Stomach (tissue), 9 donors: ENCODE measurements around the gene ARRDC5. TPM values are rescaled to one million over a fixed set of nuclear protein-coding genes. Genes with fewer than 3 reads are reported as not detected.
A peak's percentile ranks its signal among the peaks of the same experiment; 100 is the strongest.

ENCODE experiments used
- DNase-seq, 2 donors: peaks; one replicate each; pipeline versions ENCODE4 v3.0.0 to v3.0.0-alpha.2; 2013 to 2019
- H3K27ac ChIP-seq, 5 donors: fragments of 200-600 bp in 4 of 5; sonication (generic) in 4 of 5; one replicate each; pipeline ENCODE4 v1.5.1; 2013 to 2019; ENCODE audit warnings: mild to moderate bottlenecking in 1 of 5, moderate library complexity in 1 of 5
- H3K27me3 ChIP-seq, 3 donors: fragments of 200-600 bp; sonication (generic); one replicate each; pipeline ENCODE4 v1.5.1; 2017 to 2019; ENCODE audit warnings: mixed run types in 1 of 3
- H3K36me3 ChIP-seq, 4 donors: fragments of 200-600 bp; sonication (generic); 1 replicate in 3 of 4; 2 replicates in 1 of 4; pipeline ENCODE4 v1.5.1; 2016 to 2019
- H3K4me1 ChIP-seq, 4 donors: fragments of 200-600 bp; sonication (generic); one replicate each; pipeline ENCODE4 v1.5.1; 2016 to 2019
- H3K4me3 ChIP-seq, 4 donors: fragments of 200-600 bp; sonication (generic) in 3 of 4; one replicate each; pipeline ENCODE4 v1.5.1; 2016 to 2019; ENCODE audit warnings: mild to moderate bottlenecking in 1 of 4
- H3K9me3 ChIP-seq, 4 donors: fragments of 200-600 bp; sonication (generic); one replicate each; pipeline ENCODE4 v1.5.1; 2016 to 2019
- EP300 ChIP-seq: sonication (generic); formaldehyde crosslinking; IDR thresholded peaks from one replicate; pipeline ENCODE4 v1.6.1; 2017; ENCODE audit warnings: antibody characterized with exemption
- POLR2A ChIP-seq, 4 donors: fragments of 450-650 bp; IDR thresholded peaks; one replicate each; pipeline ENCODE4 v1.6.1; 2016; ENCODE audit warnings: antibody characterized with exemption in 4 of 4, control low read depth in 2 of 4, mild to moderate bottlenecking in 1 of 4, moderate library complexity in 1 of 4
- POLR2AphosphoS5 ChIP-seq, 3 donors: sonication (generic); formaldehyde crosslinking; IDR thresholded peaks; one replicate each; pipeline ENCODE4 v1.6.1; 2016; ENCODE audit warnings: antibody characterized with exemption in 3 of 3
- WGBS, 5 donors: extraction: QIAGEN DNeasy Blood & Tissue Kit in 3 of 5; methylation state at CpG; one replicate each; pipeline versions ENCODE4 v1.1.5 to v1.1.7; 2013 to 2018; 5-methylcytosine and 5-hydroxymethylcytosine counted together
- intact Hi-C: fragments of 100-400 bp; cut with DNase I; formaldehyde crosslinking; loops from one replicate; pipeline ENCODE4 v1.15.1; 2023; ENCODE audit warnings: low total_unique reads
- polyA plus RNA-seq, 3 donors: library from polyadenylated mRNA; stranded (reverse); fragments of 200-250 nt; gene quantifications; one replicate each; pipeline ENCODE4 v1.2.3, GENCODE V29; 2013
- total RNA-seq, 5 donors: library from RNA; depleted of rRNA; stranded (reverse); fragments of >200 nt; gene quantifications; one replicate each; pipeline versions ENCODE4 v1.1.0 to v1.2.3, GENCODE V29; 2014 to 2016
- TF ChIP-seq, protein P1 (sequence below), 7 experiments: fragments of 450-650 bp in 4 of 7; fragments of 200-600 bp in 3 of 7; sonication (generic) in 3 of 7; IDR thresholded peaks; one replicate each; pipeline ENCODE4 v1.5.1; 2016 to 2019; ENCODE audit warnings: antibody characterized with exemption in 7 of 7, control low read depth in 2 of 7, mild to moderate bottlenecking in 1 of 7
- donor health status: healthy with polysubstance abuse.
- donor health status: Bipolar disorder and iron deficiency.
- donor health status: healthy.

Gene ARRDC5
- total and polyA plus RNA-seq, 8 donors, result 0.20 to 0.73 TPM; not detected in 6

DNA sequence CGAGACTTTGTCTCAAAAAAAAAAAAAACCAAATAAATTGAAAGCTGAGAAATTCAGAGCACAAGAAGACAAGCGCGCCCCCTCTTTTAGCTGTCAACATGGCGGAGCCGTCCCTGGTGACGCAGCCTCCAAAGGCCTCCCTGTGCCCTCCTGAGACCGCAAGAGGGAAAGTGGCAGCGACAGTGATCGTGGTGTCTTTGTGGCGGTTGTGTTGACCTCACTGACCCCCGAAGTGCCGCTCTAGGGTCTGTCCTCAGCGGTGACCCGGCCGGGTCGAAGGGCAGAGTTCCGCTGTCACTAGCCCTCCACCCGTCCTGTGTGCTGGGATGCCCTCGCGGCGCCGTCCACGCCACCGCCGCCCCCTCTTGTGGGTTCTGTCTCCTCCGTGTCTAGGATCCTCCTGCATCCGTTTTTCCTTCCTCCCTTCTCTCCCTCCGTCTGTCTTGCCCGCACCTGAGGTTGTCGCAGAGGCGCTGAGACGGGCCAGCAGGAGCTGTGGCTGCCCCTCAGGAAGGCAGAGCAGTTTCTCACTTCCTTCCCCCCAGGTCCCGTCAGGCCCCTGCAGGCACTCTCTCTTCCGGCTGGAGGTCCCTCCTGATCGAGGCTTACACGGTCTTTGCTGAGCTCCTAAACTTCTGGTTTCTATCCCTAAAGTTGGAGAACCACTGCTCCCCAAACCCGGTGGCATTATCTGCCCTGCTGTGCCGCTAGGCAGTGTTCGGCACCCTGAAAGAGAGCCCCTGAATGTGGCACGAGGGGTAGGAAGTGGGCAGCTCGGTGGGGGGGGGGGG, 13.8 kb upstream of the ARRDC5 start:
- 67 to 80% (median 78%) methylated on average over 36 to 41 of the region's 41 CpGs for WGBS, 5 donors
- H3K27me3 ChIP-seq, result no peaks in the 10 kb centered on the region
- peak overlapping the region; percentile 8 to 38 (median 36) for H3K4me3 ChIP-seq
- intact Hi-C loops, result no loop called here
- H3K9me3 ChIP-seq, result no peaks in the 10 kb centered on the region
- peaks cover 2 to 36% (median 15%) of the 10 kb centered on the region in 4 donors for H3K4me1 ChIP-seq
- peak overlapping the region; percentile 16 to 80 (median 34) for H3K27ac ChIP-seq
- H3K36me3 ChIP-seq, result no peaks in the 10 kb centered on the region
- peak in 1 of 2 donors; percentile 31 for DNase-seq
- TF ChIP-seq EP300, result no peak

DNA sequence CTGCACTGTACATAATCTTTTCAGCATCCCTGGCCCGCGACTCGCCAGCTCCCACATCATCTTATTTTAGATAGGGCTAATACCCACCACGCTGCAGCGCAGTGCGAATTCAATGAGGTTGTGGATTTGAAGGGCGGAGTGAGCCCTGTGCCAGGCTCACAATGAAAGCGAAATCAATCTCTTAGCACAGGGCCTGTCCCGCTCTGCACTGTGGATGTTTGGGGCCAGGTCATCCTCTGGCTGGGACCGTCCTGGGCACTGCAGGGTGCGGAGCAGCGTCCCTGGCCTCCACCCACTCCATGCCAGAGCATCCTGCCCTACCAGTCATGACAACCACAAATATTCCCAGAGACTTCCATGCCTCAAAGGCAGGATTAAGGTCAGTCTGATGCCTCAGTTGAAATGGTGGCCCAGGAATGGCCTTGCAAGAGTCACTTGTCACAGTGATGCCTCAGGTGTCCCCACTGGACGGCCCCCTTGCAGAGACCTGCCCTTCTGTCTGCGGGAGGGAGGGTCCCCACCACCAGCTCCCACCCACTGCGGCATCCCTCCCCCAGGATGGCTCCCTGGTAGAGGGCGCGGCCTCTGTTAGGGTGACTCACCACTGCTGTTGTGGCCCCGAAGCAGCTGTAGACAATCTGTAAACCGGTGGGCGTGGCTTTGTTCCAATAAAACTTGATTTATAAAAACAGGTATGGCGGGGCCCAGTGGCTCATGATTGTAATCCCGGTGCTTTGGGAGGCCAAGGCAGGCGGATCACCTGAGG, 12.2 kb upstream of the ARRDC5 start:
- H3K4me1 ChIP-seq, result peaks cover 15 to 49% (median 28%) of the 10 kb centered on the region in 4 donors
- no peaks in the 10 kb centered on the region for H3K27me3 ChIP-seq
- H3K36me3 ChIP-seq, result no peaks in the 10 kb centered on the region
- WGBS, 5 donors, result 60 to 75% (median 72%) methylated on average over 21 to 23 of the region's 23 CpGs
- DNase-seq, result peak; percentile 57 to 66
- peak overlapping the region in 3 of 5 donors; percentile 34 to 80 (median 42) for H3K27ac ChIP-seq
- H3K9me3 ChIP-seq, result no peaks in the 10 kb centered on the region
- H3K4me3 ChIP-seq, result peak overlapping the region in 3 of 4 donors; percentile 33 to 38 (median 38)
- intact Hi-C loops, result loop anchor here (5.0 kb wide), 1 partner anchor 43 kb away; no protein-coding TSS in a partner anchor
- TF ChIP-seq, protein P1, sequence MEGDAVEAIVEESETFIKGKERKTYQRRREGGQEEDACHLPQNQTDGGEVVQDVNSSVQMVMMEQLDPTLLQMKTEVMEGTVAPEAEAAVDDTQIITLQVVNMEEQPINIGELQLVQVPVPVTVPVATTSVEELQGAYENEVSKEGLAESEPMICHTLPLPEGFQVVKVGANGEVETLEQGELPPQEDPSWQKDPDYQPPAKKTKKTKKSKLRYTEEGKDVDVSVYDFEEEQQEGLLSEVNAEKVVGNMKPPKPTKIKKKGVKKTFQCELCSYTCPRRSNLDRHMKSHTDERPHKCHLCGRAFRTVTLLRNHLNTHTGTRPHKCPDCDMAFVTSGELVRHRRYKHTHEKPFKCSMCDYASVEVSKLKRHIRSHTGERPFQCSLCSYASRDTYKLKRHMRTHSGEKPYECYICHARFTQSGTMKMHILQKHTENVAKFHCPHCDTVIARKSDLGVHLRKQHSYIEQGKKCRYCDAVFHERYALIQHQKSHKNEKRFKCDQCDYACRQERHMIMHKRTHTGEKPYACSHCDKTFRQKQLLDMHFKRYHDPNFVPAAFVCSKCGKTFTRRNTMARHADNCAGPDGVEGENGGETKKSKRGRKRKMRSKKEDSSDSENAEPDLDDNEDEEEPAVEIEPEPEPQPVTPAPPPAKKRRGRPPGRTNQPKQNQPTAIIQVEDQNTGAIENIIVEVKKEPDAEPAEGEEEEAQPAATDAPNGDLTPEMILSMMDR (IDR thresholded peaks at IDR 0.05), result no peak
- no peak for TF ChIP-seq POLR2AphosphoS5 (IDR thresholded peaks at IDR 0.05)
- no peak for TF ChIP-seq POLR2A (IDR thresholded peaks at IDR 0.05)
- no peak for TF ChIP-seq EP300

DNA sequence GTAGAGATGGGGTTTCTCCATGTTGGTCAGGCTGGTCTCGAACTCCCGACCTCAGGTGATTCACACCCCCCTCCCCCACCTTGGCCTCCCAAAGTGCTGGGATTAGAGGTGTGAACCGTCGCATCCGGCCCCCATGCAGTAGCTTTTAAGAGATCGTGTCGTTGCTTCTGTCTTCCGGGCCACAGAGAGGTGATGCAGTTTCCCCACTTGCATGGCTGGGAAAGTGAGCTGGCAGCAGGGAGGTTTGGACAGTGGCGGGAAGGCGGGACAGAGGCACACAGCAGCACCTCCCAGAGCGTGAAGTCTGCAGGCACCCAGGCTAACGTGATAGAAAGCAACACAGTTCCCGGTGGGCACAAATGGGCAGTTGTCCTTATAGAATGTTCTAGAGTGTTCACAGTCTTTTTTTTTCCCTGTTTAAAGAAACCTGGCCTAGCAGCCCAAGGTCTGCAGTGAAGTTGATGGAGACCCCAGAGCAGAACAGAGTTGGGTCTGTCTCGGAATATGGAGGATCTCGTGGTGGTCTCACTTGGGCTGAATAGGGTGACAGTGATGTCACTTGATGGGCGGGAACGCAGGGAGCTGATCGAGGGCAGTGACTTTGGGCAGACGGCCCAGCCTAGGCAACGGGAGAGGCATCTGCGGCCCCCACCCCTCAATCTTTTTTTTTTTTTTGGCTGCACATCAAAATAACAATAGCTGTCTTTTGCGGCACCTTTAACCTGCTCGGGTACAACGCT, 11.5 kb upstream of the ARRDC5 start:
- TF ChIP-seq POLR2AphosphoS5 (IDR thresholded peaks at IDR 0.05) (no peak), EP300 (no peak), POLR2A (IDR thresholded peaks at IDR 0.05) (no peak)
- TF ChIP-seq, protein P1 (IDR thresholded peaks at IDR 0.05), result no peak
- intact Hi-C loops, result loop anchor here (5.0 kb wide), 1 partner anchor 42 kb away; no protein-coding TSS in a partner anchor
- Histone ChIP-seq H3K4me3 (peak overlapping the region in 3 of 4 donors; percentile 33 to 38 (median 38)), H3K36me3 (no peaks in the 10 kb centered on the region), H3K27ac (peak overlapping the region in 2 of 5 donors; percentile 42 to 80), H3K9me3 (no peaks in the 10 kb centered on the region), H3K4me1 (peaks cover 19 to 55% (median 35%) of the 10 kb centered on the region in 4 donors), H3K27me3 (peaks cover 0 to 4% (median 3%) of the 10 kb centered on the region in 3 donors)
- no peak for DNase-seq
- 75 to 80% (median 79%) methylated on average over 24 of the region's 24 CpGs for WGBS, 5 donors

DNA sequence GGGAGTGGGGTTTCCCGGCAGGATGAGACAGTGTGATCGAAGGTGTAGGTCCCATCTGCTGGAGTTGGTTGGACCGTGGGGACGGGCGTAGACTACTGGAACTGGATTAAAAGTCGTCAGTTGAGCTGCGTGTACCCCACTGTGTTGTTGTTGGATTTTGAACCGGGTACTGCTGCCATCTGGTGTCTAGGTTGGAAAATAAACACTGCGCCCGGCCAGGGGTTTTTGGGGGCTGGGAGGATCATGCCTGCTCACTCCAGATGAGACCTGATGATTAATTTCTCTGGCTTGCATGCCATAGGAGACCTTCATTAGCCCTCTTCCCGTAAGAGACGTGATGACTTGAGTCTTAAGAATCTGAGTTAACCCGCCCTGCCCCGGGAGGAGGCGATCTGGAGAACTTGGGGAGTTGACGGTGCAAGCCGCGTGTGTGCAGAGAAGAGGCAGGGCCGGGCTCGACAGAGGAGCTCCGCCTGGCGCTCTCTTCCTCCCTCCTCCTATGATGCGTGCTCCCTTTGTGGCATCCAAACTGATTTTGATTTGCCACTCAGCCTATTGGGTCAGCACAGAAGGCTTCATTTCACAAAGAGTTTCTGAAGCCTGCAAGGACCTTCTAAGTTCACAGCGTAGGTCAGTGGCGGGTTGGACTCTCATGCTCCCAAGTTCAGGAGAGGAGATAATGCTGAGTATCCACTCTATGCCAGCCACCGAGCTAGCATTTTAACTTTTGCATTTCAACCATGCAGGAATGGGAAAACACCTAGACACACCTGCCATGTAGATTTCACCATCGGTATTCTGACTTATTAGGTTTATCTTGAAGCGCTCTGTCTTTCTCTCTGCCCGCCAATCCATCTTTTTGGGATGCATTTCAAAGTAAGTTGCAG, 9.3 kb upstream of the ARRDC5 start:
- Histone ChIP-seq H3K27me3 (peaks cover 0 to 15% (median 10%) of the 10 kb centered on the region in 3 donors), H3K4me1 (peaks cover 24 to 65% (median 42%) of the 10 kb centered on the region in 4 donors), H3K9me3 (no peaks in the 10 kb centered on the region), H3K27ac (peak overlapping the region in 4 of 5 donors; percentile 35 to 71 (median 50)), H3K4me3 (peak overlapping the region; percentile 6 to 82 (median 73)), H3K36me3 (no peaks in the 10 kb centered on the region)
- intact Hi-C loops, result loop anchor here (2.0 to 5.0 kb wide), 2 partner anchors 40 to 101 kb away; no protein-coding TSS in a partner anchor
- DNase-seq, result peak; percentile 52 to 86
- TF ChIP-seq, protein P1 (IDR thresholded peaks at IDR 0.05), result peak in 5 of 7 experiments; percentile 18 to 62 (median 46)
- TF ChIP-seq POLR2A (IDR thresholded peaks at IDR 0.05), result no peak
- peak in 1 of 3 donors; percentile 48 for TF ChIP-seq POLR2AphosphoS5 (IDR thresholded peaks at IDR 0.05)
- WGBS, 5 donors, result 22 to 35% (median 24%) methylated on average over 19 to 29 of the region's 29 CpGs
